ENCODE data around the gene TEX44.
"Not testable (repeated sequence)": the region's sequence is repeated elsewhere in the genome, so short reads cannot be mapped to it uniquely, and the experiment has no call there.

TEX44 gene

DNA sequence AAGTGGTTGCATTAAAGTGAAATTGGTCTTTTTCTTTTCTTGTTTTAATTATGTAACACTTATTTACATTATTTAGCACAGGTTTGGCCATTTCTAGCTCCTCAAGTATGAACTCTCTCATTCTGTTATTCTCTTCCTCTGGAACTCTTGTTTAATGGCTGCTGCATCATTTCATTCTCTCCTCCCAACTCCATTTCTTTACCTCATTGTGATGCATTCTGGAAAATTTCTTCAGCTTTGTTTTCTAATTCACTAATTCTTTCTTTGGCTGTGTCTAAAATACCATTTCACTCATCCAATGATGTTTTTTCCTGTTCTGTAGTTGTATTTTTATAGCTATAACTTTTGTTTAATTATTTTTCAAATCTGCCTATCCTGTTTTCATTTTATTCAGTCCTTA, 39.9 kb upstream of the TEX44 start:
- Histone ChIP-seq H3K9me2 (replicated peaks; ENCODE audit: control insufficient read depth, low read length) (no peaks in the 10 kb centered on the region), H3K9me3 (ENCODE audit: control insufficient read depth, insufficient read depth, low read length) (peaks cover 11% of the 10 kb centered on the region), H4K20me1 (ENCODE audit: control insufficient read depth, insufficient read depth, low read depth, low read length) (no peaks in the 10 kb centered on the region), H3K4me1 (ENCODE audit: control insufficient read depth, low read length) (no peaks in the 10 kb centered on the region), H3K79me2 (ENCODE audit: control insufficient read depth, low read length) (no peaks in the 10 kb centered on the region), H3F3A (ENCODE audit: control insufficient read depth, insufficient read depth) (no peaks in the 10 kb centered on the region), H3K36me3 (ENCODE audit: control insufficient read depth, low read length) (no peaks in the 10 kb centered on the region), H3K4me3 (ENCODE audit: low read length) (no peak overlapping the region), H3K27ac (ENCODE audit: low read depth, low read length) (no peak overlapping the region), H3K27me3 (ENCODE audit: control insufficient read depth, low read length) (no peaks in the 10 kb centered on the region), H3K4me2 (ENCODE audit: low read length) (no peak overlapping the region)
- TF ChIP-seq, protein P1, sequence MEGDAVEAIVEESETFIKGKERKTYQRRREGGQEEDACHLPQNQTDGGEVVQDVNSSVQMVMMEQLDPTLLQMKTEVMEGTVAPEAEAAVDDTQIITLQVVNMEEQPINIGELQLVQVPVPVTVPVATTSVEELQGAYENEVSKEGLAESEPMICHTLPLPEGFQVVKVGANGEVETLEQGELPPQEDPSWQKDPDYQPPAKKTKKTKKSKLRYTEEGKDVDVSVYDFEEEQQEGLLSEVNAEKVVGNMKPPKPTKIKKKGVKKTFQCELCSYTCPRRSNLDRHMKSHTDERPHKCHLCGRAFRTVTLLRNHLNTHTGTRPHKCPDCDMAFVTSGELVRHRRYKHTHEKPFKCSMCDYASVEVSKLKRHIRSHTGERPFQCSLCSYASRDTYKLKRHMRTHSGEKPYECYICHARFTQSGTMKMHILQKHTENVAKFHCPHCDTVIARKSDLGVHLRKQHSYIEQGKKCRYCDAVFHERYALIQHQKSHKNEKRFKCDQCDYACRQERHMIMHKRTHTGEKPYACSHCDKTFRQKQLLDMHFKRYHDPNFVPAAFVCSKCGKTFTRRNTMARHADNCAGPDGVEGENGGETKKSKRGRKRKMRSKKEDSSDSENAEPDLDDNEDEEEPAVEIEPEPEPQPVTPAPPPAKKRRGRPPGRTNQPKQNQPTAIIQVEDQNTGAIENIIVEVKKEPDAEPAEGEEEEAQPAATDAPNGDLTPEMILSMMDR (IDR thresholded peaks at IDR 0.05; ENCODE audit: low read depth, low read length, poor library complexity, severe bottlenecking) = no peak

DNA sequence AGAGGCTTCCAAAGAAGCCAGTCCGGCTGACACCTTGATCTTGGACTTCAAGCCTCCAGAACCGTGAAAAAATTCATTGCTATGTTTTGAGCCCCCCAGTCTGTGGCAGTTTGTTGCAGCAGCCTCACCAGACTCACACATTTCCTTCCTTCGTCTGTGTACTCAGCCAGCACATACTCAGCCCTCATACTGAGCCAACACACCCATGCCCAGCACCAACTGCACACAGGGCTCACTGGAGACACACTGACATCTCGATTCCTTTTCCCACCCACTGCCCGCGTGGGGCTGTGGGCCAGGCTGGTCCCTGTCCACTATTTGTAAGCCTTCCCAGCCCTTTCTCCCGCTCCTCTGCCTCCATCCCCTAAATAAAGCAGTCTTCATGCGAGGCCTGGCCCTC, 38.3 kb upstream of the TEX44 start:
- H3K27ac ChIP-seq (ENCODE audit: low read depth, low read length) = no peak overlapping the region
- H3K4me2 ChIP-seq (ENCODE audit: low read length) = no peak overlapping the region
- H3K9me3 ChIP-seq (ENCODE audit: control insufficient read depth, insufficient read depth, low read length) = peaks cover 11% of the 10 kb centered on the region
- no peaks in the 10 kb centered on the region for H3K9me2 ChIP-seq (replicated peaks; ENCODE audit: control insufficient read depth, low read length)
- TF ChIP-seq, protein P1 (IDR thresholded peaks at IDR 0.05; ENCODE audit: low read depth, low read length, poor library complexity, severe bottlenecking) = no peak
- no peak for TF ChIP-seq EZH2phosphoT487 (IDR thresholded peaks at IDR 0.05; ENCODE audit: borderline replicate concordance, low read length)
- no peaks in the 10 kb centered on the region for H4K20me1 ChIP-seq (ENCODE audit: control insufficient read depth, insufficient read depth, low read depth, low read length)
- no peaks in the 10 kb centered on the region for H3K27me3 ChIP-seq (ENCODE audit: control insufficient read depth, low read length)
- H3K4me3 ChIP-seq (ENCODE audit: low read length) = no peak overlapping the region
- H3K79me2 ChIP-seq (ENCODE audit: control insufficient read depth, low read length) = no peaks in the 10 kb centered on the region
- H3F3A ChIP-seq (ENCODE audit: control insufficient read depth, insufficient read depth) = no peaks in the 10 kb centered on the region
- no peaks in the 10 kb centered on the region for H3K4me1 ChIP-seq (ENCODE audit: control insufficient read depth, low read length)
- H3K36me3 ChIP-seq (ENCODE audit: control insufficient read depth, low read length) = no peaks in the 10 kb centered on the region

DNA sequence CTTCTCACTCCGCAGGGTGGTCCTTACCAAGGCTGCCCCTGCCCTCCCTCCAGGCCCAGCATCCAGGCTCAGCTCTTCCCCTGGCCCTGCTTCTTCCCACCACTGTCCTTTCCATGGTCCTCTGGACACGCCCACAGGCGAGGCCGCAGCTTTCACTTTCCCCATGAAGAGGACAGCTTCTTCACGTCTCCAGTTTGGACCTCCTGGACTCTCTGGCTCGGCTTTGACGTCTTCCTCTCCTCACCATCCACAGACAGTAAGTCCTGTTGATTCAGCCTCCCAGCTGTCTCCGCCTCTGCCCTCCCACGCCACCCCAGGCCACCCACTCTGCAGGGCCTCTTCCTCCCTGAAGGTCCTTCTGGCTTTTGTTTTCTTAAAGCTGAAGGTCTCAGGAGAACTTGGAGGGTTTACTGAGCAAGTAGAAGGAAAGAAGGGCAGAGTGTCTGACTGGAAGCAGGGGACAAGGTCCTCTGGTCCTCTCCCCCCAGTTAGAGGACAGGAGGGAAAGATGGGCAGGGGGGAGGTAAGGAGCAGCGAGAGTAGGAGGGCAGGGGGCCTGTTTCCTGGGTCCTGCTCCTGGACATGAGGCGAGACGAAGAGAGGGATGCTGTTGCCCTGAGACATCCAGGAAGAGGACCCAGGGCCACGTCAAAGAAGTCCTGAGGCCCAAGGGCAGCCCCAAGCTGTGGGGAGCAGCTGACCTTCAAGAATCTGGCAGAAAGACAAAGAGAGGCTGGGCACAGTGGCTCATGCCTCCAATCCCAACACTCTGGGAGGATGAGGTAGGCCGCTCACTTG, 37.7 kb upstream of the TEX44 start:
- Histone ChIP-seq H4K20me1 (ENCODE audit: control insufficient read depth, insufficient read depth, low read depth, low read length) (no peaks in the 10 kb centered on the region), H3K36me3 (ENCODE audit: control insufficient read depth, low read length) (no peaks in the 10 kb centered on the region), H3K4me1 (ENCODE audit: control insufficient read depth, low read length) (no peaks in the 10 kb centered on the region), H3K4me3 (ENCODE audit: low read length) (no peak overlapping the region), H3K27ac (ENCODE audit: low read depth, low read length) (no peak overlapping the region), H3K9me3 (ENCODE audit: control insufficient read depth, insufficient read depth, low read length) (peaks cover 11% of the 10 kb centered on the region), H3K4me2 (ENCODE audit: low read length) (no peak overlapping the region), H3K9me2 (replicated peaks; ENCODE audit: control insufficient read depth, low read length) (no peaks in the 10 kb centered on the region), H3F3A (ENCODE audit: control insufficient read depth, insufficient read depth) (no peaks in the 10 kb centered on the region), H3K79me2 (ENCODE audit: control insufficient read depth, low read length) (no peaks in the 10 kb centered on the region), H3K27me3 (ENCODE audit: control insufficient read depth, low read length) (no peaks in the 10 kb centered on the region)
- TF ChIP-seq, protein P1 (IDR thresholded peaks at IDR 0.05; ENCODE audit: low read depth, low read length, poor library complexity, severe bottlenecking) = no peak
- TF ChIP-seq EZH2phosphoT487 (IDR thresholded peaks at IDR 0.05; ENCODE audit: borderline replicate concordance, low read length) = no peak

DNA sequence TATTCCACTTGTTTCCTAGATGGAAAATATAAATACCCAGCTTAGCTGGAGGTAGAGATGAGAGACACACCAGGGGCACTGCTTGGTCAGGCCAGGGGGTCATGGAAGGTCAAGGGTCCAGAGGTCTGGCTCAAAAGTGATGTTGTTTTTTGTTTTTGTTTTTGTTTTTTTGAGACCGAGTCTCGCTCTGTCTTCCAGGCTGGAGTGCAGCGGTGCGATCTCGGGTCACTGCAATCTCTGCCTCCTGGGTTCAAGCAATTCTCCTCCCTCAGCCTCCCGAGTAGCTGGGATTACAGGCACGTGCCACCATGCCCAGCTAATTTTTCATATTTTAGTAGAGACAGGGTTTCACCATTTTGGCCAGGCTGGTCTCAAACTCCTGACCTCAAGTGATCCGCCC, 36.2 kb upstream of the TEX44 start:
- H3K9me3 ChIP-seq (ENCODE audit: control insufficient read depth, insufficient read depth, low read length) = peaks cover 11% of the 10 kb centered on the region
- H3K36me3 ChIP-seq (ENCODE audit: control insufficient read depth, low read length); H3K4me3 ChIP-seq (ENCODE audit: low read length); H3F3A ChIP-seq (ENCODE audit: control insufficient read depth, insufficient read depth); H3K27ac ChIP-seq (ENCODE audit: low read depth, low read length); H3K9me2 ChIP-seq (replicated peaks; ENCODE audit: control insufficient read depth, low read length); H4K20me1 ChIP-seq (ENCODE audit: control insufficient read depth, insufficient read depth, low read depth, low read length); H3K79me2 ChIP-seq (ENCODE audit: control insufficient read depth, low read length); H3K4me2 ChIP-seq (ENCODE audit: low read length); H3K4me1 ChIP-seq (ENCODE audit: control insufficient read depth, low read length); H3K27me3 ChIP-seq (ENCODE audit: control insufficient read depth, low read length): not testable (repeated sequence)
